Stimulated activated CD4-positive, alpha-beta T cell treated with anti-CD3 and anti-CD28 coated beads, Interleukin-1b, Interleukin-23, amount 100 ng/mL, for 48 hours (primary cell): ENCODE data around the gene LRRC15.

ENCODE experiments used
- DNase-seq: peaks from one replicate; pipeline ENCODE4 v3.0.0-alpha.2; 2020

Gene LRRC15

GRCh38 chr3:194315088-194315964 lies 54.2 kb downstream of the LRRC15 start:
- peak; percentile 78 for DNase-seq

- no peak for DNase-seq
These were observed 55.0 kb downstream of the LRRC15 start for GRCh38 chr3:194314388-194315068.

DNA sequence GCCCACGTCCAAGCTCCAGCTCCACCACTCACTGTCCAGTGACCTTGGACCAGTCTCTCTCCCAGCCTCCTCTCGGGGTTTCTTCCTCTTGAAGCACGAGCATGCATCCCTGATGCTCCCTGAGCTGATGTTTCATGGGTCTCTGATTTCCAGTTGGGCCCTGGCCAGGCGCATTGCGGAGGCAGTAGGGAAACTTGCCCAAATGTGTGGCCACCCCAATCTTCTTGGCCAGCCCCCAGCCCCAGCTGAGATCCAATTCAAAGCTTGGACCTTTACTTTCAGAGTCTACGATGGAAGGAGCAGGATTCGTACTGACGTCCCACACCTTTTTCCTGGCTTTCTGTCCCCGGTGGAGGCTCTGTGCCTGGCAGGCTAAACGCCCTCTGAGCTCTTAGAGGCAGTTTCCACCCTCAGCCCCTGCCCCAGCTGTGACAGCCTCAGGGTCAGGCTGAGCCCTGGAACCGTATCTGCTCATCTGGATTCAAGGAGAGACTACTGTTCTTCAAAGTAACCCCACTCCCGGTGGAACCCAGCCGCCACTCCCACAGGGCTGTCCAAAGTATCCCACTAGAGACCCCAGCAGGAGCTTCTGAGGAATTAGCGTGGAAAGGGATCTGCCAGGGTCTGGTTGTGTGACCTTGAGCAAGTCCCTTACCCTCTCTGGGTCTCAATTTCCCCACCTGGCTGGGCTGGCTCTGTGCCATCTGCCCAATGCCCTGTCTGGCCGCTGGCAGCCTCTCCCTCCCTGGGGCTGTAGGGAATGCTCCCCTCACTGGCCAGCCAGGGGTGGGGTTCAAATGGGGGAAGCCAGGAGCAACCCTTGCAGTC lies 55.8 kb downstream of the LRRC15 start:
- no peak for DNase-seq

GRCh38 chr3:194312743-194313281 lies 56.7 kb downstream of the LRRC15 start:
- DNase-seq: no peak

GRCh38 chr3:194312186-194312742 lies 57.3 kb downstream of the LRRC15 start:
- no peak for DNase-seq

GRCh38 chr3:194311000-194311399 lies 58.5 kb downstream of the LRRC15 start:
- DNase-seq: no peak

GRCh38 chr3:194310060-194310835 lies 59.3 kb downstream of the LRRC15 start:
- DNase-seq: no peak

DNA sequence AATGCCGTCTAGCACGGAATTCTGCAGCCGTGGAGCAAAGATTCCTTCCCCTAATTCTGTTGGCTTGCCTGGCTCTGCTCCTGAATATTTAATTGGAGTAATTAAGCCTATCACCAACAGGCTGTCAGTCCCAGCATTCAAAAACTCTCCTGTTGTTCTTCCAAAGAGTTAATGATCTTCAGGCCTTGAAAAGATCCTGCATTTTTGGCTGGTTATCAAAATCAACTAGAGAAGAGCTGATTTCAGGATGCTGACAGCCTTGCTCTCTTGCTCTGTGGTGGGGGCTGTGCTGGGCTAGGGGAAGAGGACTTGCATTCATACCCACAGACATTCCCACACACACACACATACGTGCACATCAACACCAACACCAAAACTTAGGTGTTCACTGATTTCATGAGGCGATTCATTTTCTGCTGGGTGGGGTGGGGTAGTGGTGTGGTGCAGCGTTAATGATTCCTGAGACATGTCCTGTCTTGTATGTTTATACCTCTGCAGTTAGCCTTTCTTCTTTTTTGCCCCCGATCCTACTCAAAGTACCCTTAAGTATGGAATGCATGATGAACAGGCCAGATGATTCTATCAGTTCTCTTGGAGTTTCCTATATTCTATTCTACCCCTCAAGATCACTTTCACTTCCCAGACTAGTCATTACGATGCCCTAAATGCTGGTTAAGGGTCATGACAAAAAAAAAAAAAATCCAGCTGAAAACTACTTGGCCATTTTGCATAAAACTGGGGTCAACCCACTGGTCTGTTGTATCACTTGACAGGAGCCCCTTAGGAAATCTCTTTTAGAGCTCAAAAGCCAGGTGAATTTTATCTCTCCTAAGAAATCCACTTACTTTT lies 60.7 kb downstream of the LRRC15 start:
- DNase-seq: no peak

DNA sequence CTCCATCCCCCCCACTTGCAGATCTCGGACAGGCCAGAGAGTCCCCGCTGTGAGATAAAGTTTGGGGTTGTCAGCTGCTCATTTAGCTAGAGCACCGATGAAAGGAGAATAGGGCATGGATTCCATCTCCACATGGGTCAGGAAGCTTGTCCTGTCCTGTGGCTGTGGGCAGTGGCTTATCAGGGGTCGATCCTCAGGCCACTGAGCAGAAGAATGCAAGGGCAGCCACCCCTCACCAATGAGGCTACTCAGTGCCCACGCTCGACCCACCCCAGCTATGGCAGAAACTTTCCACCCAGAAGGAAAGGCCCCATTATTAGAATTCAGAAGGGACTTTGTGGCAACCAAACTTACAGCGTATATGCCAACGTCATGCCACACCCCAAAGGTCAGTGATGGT lies 61.7 kb downstream of the LRRC15 start:
- DNase-seq: no peak

- DNase-seq: peak; percentile 39
These were observed 62.5 kb downstream of the LRRC15 start for GRCh38 chr3:194306771-194307640.

GRCh38 chr3:194306109-194306686 lies 63.3 kb downstream of the LRRC15 start:
- peak; percentile 41 for DNase-seq

- no peak for DNase-seq
These were observed 64.0 kb downstream of the LRRC15 start for GRCh38 chr3:194305356-194306108.
